SK-N-MC (cell line): Measurements from ENCODE around the gene AREL1.

ENCODE experiments used
- FOXP2 ChIP-seq: optimal IDR thresholded peaks from 2 replicates; pipeline ENCODE3; 2011; ENCODE audit warnings: mild to moderate bottlenecking, moderate library complexity; ENCODE audit not compliant: insufficient read depth; ENCODE audit errors: extremely low read length, control extremely low read depth
- POLR2AphosphoS5 ChIP-seq: IDR thresholded peaks from 2 replicates; pipeline ENCODE4 v1.6.1; 2012; ENCODE audit warnings: mild to moderate bottlenecking, low read depth, low read length, borderline replicate concordance

GRCh38 chr14:74682169-74682952, 30.5 kb downstream of the AREL1 start:
- TF ChIP-seq FOXP2 (no peak), POLR2AphosphoS5 (no peak)
